HEK293 (cell line): ENCODE data around the gene RAB3B.

Experiments
- CTCF ChIA-PET: fragments of 350-600 bp; formaldehyde crosslinking; extraction: SDS; loops from one replicate; lab custom pipeline; 2021; ENCODE audit warnings: antibody characterized with exemption; lab: Yijun Ruan, JAX
- POLR2A ChIA-PET: fragments of 300-600 bp; formaldehyde crosslinking; extraction: SDS; loops from one replicate; lab custom pipeline; 2020; ENCODE audit warnings: antibody characterized with exemption, inconsistent platforms; lab: Yijun Ruan, JAX
- H3K27ac ChIP-seq: fragments of 200-500 bp; sonication (Bioruptor generic); 2 replicates; pipeline ENCODE4 v1.5.1; 2014; ENCODE audit warnings: low read depth, low read length, control low read depth, inconsistent platforms; ENCODE audit errors: extremely low read depth
- H3K36me3 ChIP-seq, 2 experiments: fragments of 200-500 bp in 1 of 2; sonication (Bioruptor generic) in 1 of 2; 1 replicate in 1 of 2; 2 replicates in 1 of 2; pipeline ENCODE4 v1.5.1; 2014 to 2017; ENCODE audit warnings: inconsistent platforms in 2 of 2, low read length in 2 of 2; ENCODE audit not compliant: control insufficient read depth in 2 of 2, insufficient read depth in 1 of 2
- H3K4me1 ChIP-seq: fragments of 200-500 bp; sonication (Bioruptor generic); 2 replicates; pipeline ENCODE4 v1.5.1; 2014; ENCODE audit warnings: mild to moderate bottlenecking, low read length, inconsistent platforms; ENCODE audit not compliant: control insufficient read depth, insufficient read depth
- H3K4me3 ChIP-seq: 2 replicates; pipeline ENCODE4 v1.5.1; 2011; ENCODE audit warnings: low read depth, mild to moderate bottlenecking, control low read depth, low read length, moderate library complexity
- H3K9me3 ChIP-seq: fragments of 200-500 bp; sonication (Bioruptor generic); 2 replicates; pipeline ENCODE4 v1.5.1; 2014; ENCODE audit warnings: low read depth, low read length, inconsistent platforms; ENCODE audit not compliant: control insufficient read depth, insufficient read depth
- OSR2 ChIP-seq: fragments of 450-650 bp; formaldehyde crosslinking; IDR thresholded peaks from 2 replicates; pipeline ENCODE4 v1.5.1; 2016; ENCODE audit warnings: missing biosample characterization, missing genetic modification characterization
- SP3 ChIP-seq: fragments of 450-650 bp; formaldehyde crosslinking; IDR thresholded peaks from 2 replicates; pipeline ENCODE4 v1.5.1; 2016; ENCODE audit warnings: missing biosample characterization, missing genetic modification characterization
- YY1 ChIP-seq: fragments of 450-650 bp; formaldehyde crosslinking; IDR thresholded peaks from 2 replicates; pipeline ENCODE4 v1.5.1; 2018; ENCODE audit warnings: missing biosample characterization, missing genetic modification characterization
- ZBTB48 ChIP-seq: fragments of 450-650 bp; formaldehyde crosslinking; IDR thresholded peaks from 2 replicates; pipeline ENCODE4 v1.5.1; 2016; ENCODE audit warnings: missing biosample characterization, missing genetic modification characterization
- ZBTB8A ChIP-seq: fragments of 450-650 bp; formaldehyde crosslinking; IDR thresholded peaks from 2 replicates; pipeline ENCODE4 v1.5.1; 2016; ENCODE audit warnings: missing biosample characterization, missing genetic modification characterization
- ZFP3 ChIP-seq: fragments of 450-650 bp; formaldehyde crosslinking; IDR thresholded peaks from 2 replicates; pipeline ENCODE4 v1.5.1; 2016; ENCODE audit warnings: low read depth, missing biosample characterization, missing genetic modification characterization
- ZNF132 ChIP-seq: fragments of 450-650 bp; formaldehyde crosslinking; IDR thresholded peaks from 2 replicates; pipeline ENCODE4 v1.5.1; 2017; ENCODE audit warnings: missing biosample characterization, missing genetic modification characterization, borderline replicate concordance
- ZNF133 ChIP-seq: fragments of 450-650 bp; formaldehyde crosslinking; IDR thresholded peaks from 2 replicates; pipeline ENCODE4 v1.5.1; 2016; ENCODE audit warnings: missing biosample characterization, missing genetic modification characterization
- ZNF24 ChIP-seq: fragments of 450-650 bp; formaldehyde crosslinking; IDR thresholded peaks from 2 replicates; pipeline ENCODE4 v1.5.1; 2016; ENCODE audit warnings: missing biosample characterization, missing genetic modification characterization
- ZNF266 ChIP-seq: fragments of 450-650 bp; formaldehyde crosslinking; IDR thresholded peaks from 2 replicates; pipeline ENCODE4 v1.5.1; 2016; ENCODE audit warnings: missing biosample characterization, missing genetic modification characterization, low read depth
- ZNF274 ChIP-seq, 2 experiments: fragments of 200-500 bp in 1 of 2; fragments of 450-650 bp in 1 of 2; sonication (Bioruptor generic) in 1 of 2; formaldehyde crosslinking in 1 of 2; IDR thresholded peaks; 2 replicates each; pipeline versions ENCODE4 v1.5.1 to v1.6.1; 2014 to 2016; ENCODE audit warnings: borderline replicate concordance in 1 of 2, inconsistent platforms in 1 of 2, low read length in 1 of 2, missing biosample characterization in 1 of 2, missing genetic modification characterization in 1 of 2
- ZNF280C ChIP-seq: fragments of 450-650 bp; formaldehyde crosslinking; IDR thresholded peaks from 2 replicates; pipeline ENCODE4 v1.5.1; 2016; ENCODE audit warnings: missing biosample characterization, missing genetic modification characterization
- ZNF292 ChIP-seq: fragments of 450-650 bp; formaldehyde crosslinking; IDR thresholded peaks from 2 replicates; pipeline ENCODE4 v1.5.1; 2016; ENCODE audit warnings: low read depth, missing biosample characterization, missing genetic modification characterization, borderline replicate concordance
- ZNF311 ChIP-seq: fragments of 450-650 bp; formaldehyde crosslinking; IDR thresholded peaks from 2 replicates; pipeline ENCODE4 v1.5.1; 2017; ENCODE audit warnings: missing biosample characterization, missing genetic modification characterization, borderline replicate concordance
- ZNF48 ChIP-seq: fragments of 450-650 bp; formaldehyde crosslinking; IDR thresholded peaks from 2 replicates; pipeline ENCODE4 v1.5.1; 2016; ENCODE audit warnings: missing biosample characterization, missing genetic modification characterization
- ZNF518A ChIP-seq: fragments of 450-650 bp; formaldehyde crosslinking; conservative IDR thresholded peaks from 2 replicates; pipeline ENCODE4 v1.5.1; 2016; ENCODE audit warnings: low read depth, missing biosample characterization, missing genetic modification characterization
- ZNF529 ChIP-seq: fragments of 450-650 bp; formaldehyde crosslinking; IDR thresholded peaks from 2 replicates; pipeline ENCODE4 v1.5.1; 2017; ENCODE audit warnings: missing genetic modification characterization, missing biosample characterization; ENCODE audit not compliant: insufficient replicate concordance
- ZNF580 ChIP-seq: fragments of 450-650 bp; formaldehyde crosslinking; IDR thresholded peaks from 2 replicates; pipeline ENCODE4 v1.5.1; 2016; ENCODE audit warnings: missing biosample characterization, missing genetic modification characterization
- ZNF664 ChIP-seq: fragments of 450-650 bp; formaldehyde crosslinking; IDR thresholded peaks from 2 replicates; pipeline ENCODE4 v1.5.1; 2016; ENCODE audit warnings: missing biosample characterization, missing genetic modification characterization
- ZNF776 ChIP-seq: fragments of 450-650 bp; formaldehyde crosslinking; IDR thresholded peaks from 2 replicates; pipeline ENCODE4 v1.5.0; 2017; ENCODE audit warnings: missing biosample characterization, missing genetic modification characterization, borderline replicate concordance
- ZNF837 ChIP-seq: fragments of 450-650 bp; formaldehyde crosslinking; IDR thresholded peaks from 2 replicates; pipeline ENCODE4 v1.5.1; 2016; ENCODE audit warnings: missing biosample characterization, missing genetic modification characterization
- ZSCAN16 ChIP-seq: fragments of 450-650 bp; formaldehyde crosslinking; IDR thresholded peaks from 2 replicates; pipeline ENCODE4 v1.5.1; 2016; ENCODE audit warnings: missing biosample characterization, missing genetic modification characterization
- ZSCAN5A ChIP-seq: fragments of 450-650 bp; formaldehyde crosslinking; IDR thresholded peaks from 2 replicates; pipeline ENCODE4 v1.5.1; 2016; ENCODE audit warnings: missing biosample characterization, missing genetic modification characterization
- ZXDB ChIP-seq: fragments of 450-650 bp; formaldehyde crosslinking; IDR thresholded peaks from 2 replicates; pipeline ENCODE4 v1.5.1; 2016; ENCODE audit warnings: missing biosample characterization, missing genetic modification characterization

RAB3B gene

GRCh38 chr1:51946300-51946699 lies 44.2 kb downstream of the RAB3B start:
- Histone ChIP-seq H3K4me1 (no peaks in the 10 kb centered on the region), H3K36me3 (peaks cover 0 to 7% of the 10 kb centered on the region in 2 experiments; a peak in 1 of 3 replicates), H3K27ac (no peak overlapping the region)
- TF ChIP-seq ZNF664 (tag by site-specific recombination), result no peak
- TF ChIP-seq ZNF837 (tag by site-specific recombination), result no peak
- no peak for TF ChIP-seq ZNF776 (tag by site-specific recombination)
- TF ChIP-seq ZNF133 (tag by site-specific recombination), result no peak
- no peak for TF ChIP-seq YY1 (tag by site-specific recombination)
- TF ChIP-seq ZNF580, result no peak
- TF ChIP-seq ZNF132 (tag by site-specific recombination), result no peak
- no peak for TF ChIP-seq ZNF280C
- no peak for TF ChIP-seq ZSCAN5A (tag by site-specific recombination)
- no peak for TF ChIP-seq ZNF24 (tag by site-specific recombination)
- no peak for TF ChIP-seq ZNF311 (tag by site-specific recombination)
- no peak for TF ChIP-seq ZXDB (tag by site-specific recombination)
- no peak for TF ChIP-seq ZBTB8A (tag by site-specific recombination)
- TF ChIP-seq ZNF529, result no peak
- no peak for TF ChIP-seq ZSCAN16
- no peak for TF ChIP-seq ZNF266 (tag by site-specific recombination)
- TF ChIP-seq, all 188 proteins: peak for 0
- ChIA-PET CTCF (interaction anchor here (1.4 to 1.9 kb wide), 2 partner anchors 9 to 20 kb away, joined by 5 to 6 read pairs; no protein-coding TSS in a partner anchor), POLR2A (no interaction called here)
- H3K4me3 ChIP-seq, result no peak overlapping the region
- H3K9me3 ChIP-seq, result no peaks in the 10 kb centered on the region

GRCh38 chr1:51945591-51945990 lies 44.9 kb downstream of the RAB3B start:
- H3K9me3 ChIP-seq, result no peaks in the 10 kb centered on the region
- CTCF ChIA-PET, result interaction anchor here (1.4 to 1.9 kb wide), 2 partner anchors 10 to 19 kb away, joined by 5 to 6 read pairs; no protein-coding TSS in a partner anchor
- peaks cover 0 to 7% of the 10 kb centered on the region in 2 experiments; a peak in 1 of 3 replicates for H3K36me3 ChIP-seq
- TF ChIP-seq SP3 (tag by site-specific recombination) (no peak), ZNF292 (no peak), ZNF132 (tag by site-specific recombination) (no peak), ZNF274 (IDR thresholded peaks at IDR 0.05; ENCODE audit: low read length) (no peak), ZNF274 (tag by site-specific recombination; IDR thresholded peaks at IDR 0.05; ENCODE audit: borderline replicate concordance) (no peak), ZNF48 (tag by site-specific recombination) (no peak), ZFP3 (tag by site-specific recombination) (no peak), ZNF311 (tag by site-specific recombination) (no peak), ZNF266 (tag by site-specific recombination) (no peak), ZBTB48 (tag by site-specific recombination) (no peak), ZNF518A (tag by site-specific recombination) (no peak), OSR2 (no peak)
- TF ChIP-seq, all 188 proteins: peak for 0
- POLR2A ChIA-PET, result no interaction called here
- H3K4me1 ChIP-seq, result no peaks in the 10 kb centered on the region
- no peak overlapping the region for H3K4me3 ChIP-seq
- H3K27ac ChIP-seq, result no peak overlapping the region
